Trophoblast cell (in vitro differentiated cells and primary cell): Measurements from ENCODE around the gene CKS2.

ENCODE experiments used
- DNase-seq, 2 donors: peaks; one replicate each; pipeline ENCODE4 v3.0.0-alpha.2; 2016
- H2AFZ ChIP-seq: 2 replicates; pipeline ENCODE4 v1.6.1; 2013; ENCODE audit warnings: low read length, moderate library complexity, mild to moderate bottlenecking; ENCODE audit not compliant: insufficient read depth, poor library complexity
- H2AK5ac ChIP-seq: 2 replicates; pipeline ENCODE4 v1.6.1; 2013; ENCODE audit warnings: mild to moderate bottlenecking, low read length
- H2BK120ac ChIP-seq: 2 replicates; pipeline ENCODE4 v1.6.1; 2013; ENCODE audit warnings: low read length, mild to moderate bottlenecking, moderate library complexity; ENCODE audit not compliant: insufficient read depth, poor library complexity
- H2BK12ac ChIP-seq: 2 replicates; pipeline ENCODE4 v1.6.1; 2013; ENCODE audit warnings: mild to moderate bottlenecking, low read length, moderate library complexity
- H2BK5ac ChIP-seq: 2 replicates; pipeline ENCODE4 v1.6.1; 2013; ENCODE audit warnings: low read length, low read depth, moderate library complexity, mild to moderate bottlenecking; ENCODE audit not compliant: poor library complexity
- H3K14ac ChIP-seq: 2 replicates; pipeline ENCODE4 v1.6.1; 2013; ENCODE audit warnings: mild to moderate bottlenecking, low read length
- H3K18ac ChIP-seq: 2 replicates; pipeline ENCODE4 v1.6.1; 2013; ENCODE audit warnings: mild to moderate bottlenecking, low read length
- H3K23ac ChIP-seq: 2 replicates; pipeline ENCODE4 v1.6.1; 2013; ENCODE audit warnings: low read length
- H3K27ac ChIP-seq: 2 replicates; pipeline ENCODE4 v1.5.1; 2013; ENCODE audit warnings: low read depth, mild to moderate bottlenecking, inconsistent platforms, low read length, moderate library complexity
- H3K27me3 ChIP-seq: 2 replicates; pipeline ENCODE4 v1.6.1; 2013; ENCODE audit warnings: inconsistent platforms, mild to moderate bottlenecking, low read length, moderate library complexity; ENCODE audit not compliant: insufficient read depth
- H3K36me3 ChIP-seq, 2 experiments: 1 replicate in 1 of 2; 2 replicates in 1 of 2; pipeline ENCODE4 v1.6.1; 2013; ENCODE audit warnings: low read length in 2 of 2, mild to moderate bottlenecking in 2 of 2, moderate library complexity in 1 of 2; ENCODE audit not compliant: insufficient read depth in 2 of 2, control insufficient read depth in 1 of 2
- H3K4ac ChIP-seq: 2 replicates; pipeline ENCODE4 v1.6.1; 2013; ENCODE audit warnings: low read depth, mild to moderate bottlenecking, low read length, moderate library complexity
- H3K4me1 ChIP-seq, 2 experiments: 1 replicate in 1 of 2; 2 replicates in 1 of 2; pipeline ENCODE4 v1.6.1; 2013; ENCODE audit warnings: low read length in 2 of 2, mild to moderate bottlenecking in 2 of 2, moderate library complexity in 1 of 2; ENCODE audit not compliant: insufficient read depth in 2 of 2, control insufficient read depth in 1 of 2
- H3K4me2 ChIP-seq: 2 replicates; pipeline ENCODE4 v1.6.1; 2013; ENCODE audit warnings: inconsistent platforms, mild to moderate bottlenecking, low read length, moderate library complexity
- H3K4me3 ChIP-seq: 2 replicates; pipeline ENCODE4 v1.5.1; 2013; ENCODE audit warnings: mild to moderate bottlenecking, low read depth, low read length, inconsistent platforms
- H3K79me1 ChIP-seq: one replicate; pipeline ENCODE4 v1.6.1; 2013; ENCODE audit warnings: low read length
- H3K79me2 ChIP-seq: 2 replicates; pipeline ENCODE4 v1.6.1; 2013; ENCODE audit warnings: low read length, mild to moderate bottlenecking; ENCODE audit not compliant: control insufficient read depth, insufficient read depth, poor library complexity
- H3K9ac ChIP-seq: 2 replicates; pipeline ENCODE4 v1.6.1; 2013; ENCODE audit warnings: mild to moderate bottlenecking, low read length
- H3K9me3 ChIP-seq: 2 replicates; pipeline ENCODE4 v1.6.1; 2013; ENCODE audit warnings: low read depth, mild to moderate bottlenecking, control low read depth, inconsistent platforms, low read length; ENCODE audit not compliant: insufficient read depth
- H4K12ac ChIP-seq: 2 replicates; pipeline ENCODE4 v1.6.1; 2013; ENCODE audit warnings: low read depth, mild to moderate bottlenecking, low read length, moderate library complexity
- H4K8ac ChIP-seq: 2 replicates; pipeline ENCODE4 v1.6.1; 2013; ENCODE audit warnings: low read depth, mild to moderate bottlenecking, low read length, moderate library complexity
- H4K91ac ChIP-seq: one replicate; pipeline ENCODE4 v1.6.1; 2013; ENCODE audit warnings: low read depth, mild to moderate bottlenecking, low read length, moderate library complexity
- WGBS: extraction: QIAGEN DNeasy Blood & Tissue Kit; methylation state at CpG from one replicate; pipeline ENCODE4 v1.1.7; 2013; ENCODE audit warnings: missing lambda C conversion rate; ENCODE audit not compliant: insufficient read length, insufficient coverage; ENCODE audit errors: extremely low coverage; 5-methylcytosine and 5-hydroxymethylcytosine counted together

CKS2 gene

GRCh38 chr9:89315482-89315881, 4.5 kb downstream of the CKS2 start:
- Histone ChIP-seq H3K4me2 (no peak overlapping the region), H3K18ac (no peak overlapping the region), H3K4ac (no peak overlapping the region), H3K27ac (no peak overlapping the region), H4K8ac (no peak overlapping the region), H3K79me2 (peaks cover 17% of the 10 kb centered on the region), H4K12ac (no peak overlapping the region), H3K9ac (no peak overlapping the region), H2BK5ac (no peak overlapping the region), H3K9me3 (no peaks in the 10 kb centered on the region), H2AK5ac (no peak overlapping the region), H3K23ac (no peak overlapping the region), H3K4me1 (peaks cover 0 to 2% of the 10 kb centered on the region in 2 experiments), H2AFZ (no peak overlapping the region), H4K91ac (no peak overlapping the region), H3K14ac (no peak overlapping the region), H3K36me3 (peaks cover 0 to 10% of the 10 kb centered on the region in 2 experiments), H2BK12ac (no peak overlapping the region), H3K27me3 (no peaks in the 10 kb centered on the region), H2BK120ac (no peak overlapping the region), H3K79me1 (peaks cover 10% of the 10 kb centered on the region), H3K4me3 (no peak overlapping the region)
- DNase-seq: no peak

DNA sequence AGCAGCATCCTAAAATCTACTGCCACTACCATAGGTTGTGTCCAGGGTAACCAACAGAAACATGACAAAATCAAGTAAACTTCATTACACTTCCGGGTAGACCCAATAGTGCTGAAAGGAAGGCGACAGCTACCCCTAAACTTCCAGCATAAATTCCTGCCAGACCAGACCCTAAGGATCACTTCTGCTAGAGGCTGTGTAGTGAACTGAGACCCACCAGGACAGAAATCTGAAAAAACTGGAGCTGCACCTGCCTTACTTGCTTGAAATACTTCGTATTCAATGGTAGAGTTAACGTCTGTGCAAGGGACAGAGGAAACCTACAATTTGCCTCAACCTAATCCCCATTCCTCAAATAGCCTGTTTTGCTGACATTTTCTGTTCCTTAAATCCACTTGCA, 6.3 kb downstream of the CKS2 start:
- no peak overlapping the region for H3K9ac ChIP-seq
- no CpG with 5 or more reads among the region's 4 CpGs for WGBS
- no peak for DNase-seq

DNA sequence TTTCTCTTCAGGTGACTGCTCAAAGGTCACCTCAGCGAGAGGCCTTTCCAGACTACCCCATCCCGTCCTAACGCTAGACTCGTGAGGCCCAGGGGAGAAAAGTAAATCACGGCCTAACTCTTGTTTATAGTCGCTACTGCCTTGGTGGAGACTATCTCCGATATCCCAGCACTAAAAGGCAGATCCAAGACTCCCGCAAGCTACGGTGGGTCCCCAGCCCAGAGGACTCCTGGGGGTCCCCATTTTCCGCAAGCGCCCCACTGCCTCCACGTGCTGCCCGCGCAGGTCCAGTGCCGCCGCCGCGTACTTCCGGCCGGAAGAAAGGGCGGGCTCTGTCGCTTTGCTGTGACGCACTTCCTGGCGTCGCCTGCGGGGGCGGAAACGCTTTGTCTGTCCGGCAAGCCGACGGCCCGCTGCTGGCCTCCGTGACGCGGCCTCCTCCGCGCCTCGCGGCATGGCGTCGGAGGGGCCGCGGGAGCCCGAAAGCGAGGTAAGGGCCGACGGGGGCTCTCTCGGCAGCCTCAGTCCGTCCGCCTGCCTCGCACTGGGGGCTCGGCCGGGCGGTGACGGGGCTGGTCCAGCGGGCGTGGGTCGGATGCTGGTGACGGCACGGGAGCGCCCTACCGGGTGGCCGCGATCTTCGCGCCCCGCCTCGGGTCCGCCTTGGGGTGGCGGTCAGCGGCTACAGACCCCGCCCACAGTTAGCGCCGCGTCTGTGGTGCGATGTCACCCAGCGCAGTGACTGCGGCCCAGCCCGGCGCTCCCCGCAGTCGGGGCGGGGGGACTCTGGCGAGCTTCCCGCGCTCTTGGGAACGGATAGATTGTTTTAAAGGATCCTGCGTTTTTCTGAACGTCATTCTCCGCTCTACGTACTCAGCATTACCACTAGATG, 7.4 kb downstream of the CKS2 start, which contains the start of gene SECISBP2:
Gene SECISBP2 (plus strand): TSS at position 378 of the 892 bp plus-strand sequence. CDS start 77 bp downstream, at position 455.
- Histone ChIP-seq H4K12ac (peak within 1 kb of the TSS; percentile 94), H3K36me3 (peaks cover 0 to 10% of the 10 kb centered on the region in 2 experiments), H3K27ac (peak within 1 kb of the TSS; percentile 99), H3K9ac (peak within 1 kb of the TSS; percentile 93), H3K4me1 (peaks cover 0 to 4% of the 10 kb centered on the region in 2 experiments), H3K18ac (peak within 1 kb of the TSS; percentile 62), H2BK5ac (peak within 1 kb of the TSS; percentile 89), H2AFZ (peak within 1 kb of the TSS; percentile 66), H3K79me2 (peaks cover 6% of the 10 kb centered on the region), H3K9me3 (no peaks in the 10 kb centered on the region), H3K4me3 (peak within 1 kb of the TSS; percentile 87), H3K79me1 (peaks cover 5% of the 10 kb centered on the region), H3K23ac (no peak within 1 kb of the TSS), H4K8ac (peak within 1 kb of the TSS; percentile 95), H2BK12ac (no peak within 1 kb of the TSS), H3K4ac (peak within 1 kb of the TSS; percentile 53), H3K27me3 (no peaks in the 10 kb centered on the region), H3K4me2 (peak within 1 kb of the TSS; percentile 87), H4K91ac (peak within 1 kb of the TSS; percentile 97), H2AK5ac (peak within 1 kb of the TSS; percentile 53), H2BK120ac (peak within 1 kb of the TSS; percentile 95), H3K14ac (peak within 1 kb of the TSS; percentile 93)
- peak; percentile 95 to 98 for DNase-seq
- no CpG with 5 or more reads among the region's 91 CpGs for WGBS

More for the DNA sequence above, 6.3 kb downstream of the CKS2 start:
- Histone ChIP-seq H3K4me3 (no peak overlapping the region), H2AFZ (no peak overlapping the region), H3K4ac (no peak overlapping the region), H3K27me3 (no peaks in the 10 kb centered on the region), H3K4me1 (peaks cover 0 to 2% of the 10 kb centered on the region in 2 experiments), H4K12ac (no peak overlapping the region), H3K23ac (no peak overlapping the region), H3K9me3 (no peaks in the 10 kb centered on the region), H3K79me1 (peaks cover 5% of the 10 kb centered on the region), H4K8ac (no peak overlapping the region), H2BK12ac (no peak overlapping the region), H3K36me3 (peaks cover 0 to 10% of the 10 kb centered on the region in 2 experiments), H3K79me2 (peaks cover 7% of the 10 kb centered on the region), H3K4me2 (no peak overlapping the region), H2BK120ac (no peak overlapping the region), H4K91ac (no peak overlapping the region), H2AK5ac (no peak overlapping the region), H2BK5ac (no peak overlapping the region), H3K18ac (no peak overlapping the region), H3K27ac (no peak overlapping the region), H3K14ac (no peak overlapping the region)

GRCh38 chr9:89319015-89319905, 8.3 kb downstream of the CKS2 start:
- H3K9me3 ChIP-seq: no peaks in the 10 kb centered on the region
- H3K4me2 ChIP-seq: peak overlapping the region; percentile 53
- H3K9ac ChIP-seq: no peak overlapping the region
- DNase-seq: no peak
- H3K4me3 ChIP-seq: peak overlapping the region; percentile 87
- H3K4ac ChIP-seq: peak overlapping the region; percentile 87
- peaks cover 4% of the 10 kb centered on the region for H3K79me2 ChIP-seq
- H3K36me3 ChIP-seq: peaks cover 0 to 10% of the 10 kb centered on the region in 2 experiments
- H3K27me3 ChIP-seq: no peaks in the 10 kb centered on the region
- H3K18ac ChIP-seq: no peak overlapping the region
- peak overlapping the region; percentile 95 for H4K8ac ChIP-seq
- H3K27ac ChIP-seq: peak overlapping the region; percentile 99
- H2BK12ac ChIP-seq: no peak overlapping the region
- no peak overlapping the region for H3K23ac ChIP-seq
- H4K91ac ChIP-seq: no peak overlapping the region
- no CpG with 5 or more reads among the region's 13 CpGs for WGBS
- no peak overlapping the region for H2AFZ ChIP-seq
- no peak overlapping the region for H2BK120ac ChIP-seq
- peaks cover 0 to 6% of the 10 kb centered on the region in 2 experiments for H3K4me1 ChIP-seq
- H3K79me1 ChIP-seq: peaks cover 5% of the 10 kb centered on the region
- H4K12ac ChIP-seq: peak overlapping the region; percentile 16
- no peak overlapping the region for H2BK5ac ChIP-seq
- H2AK5ac ChIP-seq: no peak overlapping the region
- H3K14ac ChIP-seq: no peak overlapping the region
